Non-pigmented ciliary epithelial cell (primary cell): ENCODE measurements around the gene SNX10.

Source experiments
- DNase-seq: peaks from one replicate; pipeline ENCODE4 v3.0.0-alpha.2; 2010; ENCODE audit warnings: low read depth

The SNX10 gene

DNA sequence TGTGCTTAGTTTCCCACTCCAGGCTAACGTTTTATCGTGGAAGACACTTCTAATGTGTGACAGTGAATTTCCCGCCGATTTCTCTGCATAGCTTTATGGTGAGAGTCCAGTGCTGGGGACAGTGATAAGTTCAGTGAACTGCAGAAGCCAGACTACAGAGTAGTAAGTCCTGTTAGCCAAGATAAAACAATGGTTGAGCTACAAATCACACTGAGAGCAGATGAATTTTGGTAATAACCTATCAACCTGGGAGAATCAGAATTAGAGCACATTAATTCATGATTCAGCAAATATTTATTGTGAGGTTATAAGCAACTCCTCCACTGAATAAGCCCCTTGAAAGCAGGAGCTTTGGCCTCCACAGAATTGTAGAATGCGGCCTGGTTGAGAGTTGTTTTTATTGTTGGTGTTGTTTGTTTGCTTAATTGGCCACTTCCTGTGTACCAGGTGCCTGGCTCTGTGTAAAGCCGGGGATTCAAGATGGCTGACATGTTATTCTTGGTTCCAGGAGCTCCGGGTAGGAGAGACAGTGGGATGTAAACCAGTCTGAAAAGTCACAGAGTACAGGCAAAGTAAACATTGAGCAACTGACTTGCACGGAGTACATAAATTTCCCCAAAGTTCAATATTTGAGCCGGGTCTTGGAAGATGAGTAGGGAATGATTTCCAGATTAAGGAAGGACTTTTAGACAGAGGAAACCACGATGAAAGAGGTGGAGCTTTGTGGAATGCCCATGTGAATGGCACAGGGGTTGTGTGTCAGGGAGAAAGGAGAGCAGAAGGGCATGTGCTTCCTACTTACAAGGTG is 112.7 kb downstream of the SNX10 start:
- no peak for DNase-seq

GRCh38 chr7:26406433-26406832 is 114.8 kb downstream of the SNX10 start:
- DNase-seq, result no peak

DNA sequence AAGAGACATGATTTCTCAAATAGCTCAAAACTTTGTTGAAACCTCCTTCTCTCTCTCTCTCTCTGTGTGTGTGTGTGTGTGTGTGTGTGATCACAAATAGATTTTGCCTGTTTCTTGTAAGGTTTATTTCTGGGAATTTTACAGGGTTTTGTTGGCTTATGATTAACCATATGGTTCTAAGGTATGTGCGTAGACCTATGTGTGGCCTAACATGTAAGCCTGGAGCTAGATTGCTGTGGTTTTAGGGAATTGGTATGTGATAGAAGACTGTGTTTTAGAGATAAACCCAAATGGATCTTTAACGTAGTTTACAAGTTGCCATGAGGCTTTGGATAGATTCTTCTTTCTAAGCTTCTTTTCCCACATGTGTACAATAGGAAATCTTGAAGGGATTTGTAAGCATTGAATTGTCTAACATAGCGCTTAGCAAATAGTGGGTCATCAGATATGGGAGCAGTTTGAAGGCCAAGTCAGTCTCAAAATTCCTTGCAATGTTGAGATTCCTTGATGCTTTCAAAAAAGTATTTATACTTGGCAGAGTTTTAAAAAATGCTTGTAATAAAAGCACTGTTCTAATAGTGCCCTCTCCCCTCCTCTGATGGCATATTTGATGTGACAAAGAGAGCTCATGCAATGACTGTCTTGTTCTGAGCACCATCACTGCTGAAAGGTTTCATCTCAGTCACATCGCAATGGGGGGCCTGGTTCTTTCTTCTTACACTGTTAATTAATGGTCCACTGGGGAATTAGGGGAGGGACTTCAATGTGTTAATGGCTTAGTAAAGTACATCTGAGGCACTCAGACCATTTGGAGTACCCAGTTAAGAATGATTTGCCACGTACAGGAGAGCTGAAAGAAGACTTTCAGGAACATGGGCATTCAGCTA is 118.2 kb downstream of the SNX10 start:
- DNase-seq, result no peak

GRCh38 chr7:26413007-26413691 is 121.5 kb downstream of the SNX10 start:
- no peak for DNase-seq

GRCh38 chr7:26416004-26416403 is 124.3 kb downstream of the SNX10 start:
- no peak for DNase-seq

- DNase-seq, result no peak
Measured at GRCh38 chr7:26417911-26418413, 126.3 kb downstream of the SNX10 start.

GRCh38 chr7:26419198-26419597 is 127.5 kb downstream of the SNX10 start:
- DNase-seq, result no peak

- DNase-seq, result no peak
Measured at GRCh38 chr7:26420422-26421019, 128.9 kb downstream of the SNX10 start.

DNA sequence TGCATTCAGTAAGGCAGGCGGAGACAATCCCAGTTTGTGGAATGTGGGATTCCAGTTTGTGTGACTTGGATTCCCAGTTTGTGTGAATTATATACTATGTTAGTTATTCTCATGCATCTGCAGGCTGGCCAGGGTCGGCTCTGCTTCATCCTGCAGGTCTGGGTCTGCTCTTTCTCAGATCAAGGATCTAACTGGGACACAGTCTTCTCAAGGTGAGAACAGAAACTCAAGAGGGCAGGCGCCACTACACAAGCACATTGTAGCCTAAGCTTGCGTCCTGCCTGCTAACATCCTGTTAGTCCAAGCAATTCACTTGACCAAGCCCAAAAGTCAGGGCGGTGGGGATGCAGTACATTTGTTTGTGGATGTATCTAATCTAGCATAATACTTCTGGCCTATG is 131.1 kb downstream of the SNX10 start:
- DNase-seq, result no peak

GRCh38 chr7:26423436-26423835 is 131.8 kb downstream of the SNX10 start:
- DNase-seq, result no peak
